Panc1 (cell line): ENCODE measurements around the gene DNAJB7.

Source experiments
- CTCF ChIP-seq: fragments of 450-650 bp; IDR thresholded peaks from 2 replicates; pipeline ENCODE4 v1.5.1; 2017; ENCODE audit warnings: mild to moderate bottlenecking
- POLR2AphosphoS5 ChIP-seq: IDR thresholded peaks from 2 replicates; pipeline ENCODE4 v1.6.1; 2012; ENCODE audit warnings: mild to moderate bottlenecking, low read depth, low read length, moderate library complexity
- REST ChIP-seq, 2 experiments: IDR thresholded peaks; 2 replicates each; pipeline ENCODE4 v1.6.1; 2011 to 2012; ENCODE audit warnings: low read depth in 2 of 2, control low read depth in 1 of 2, low read length in 1 of 2, mild to moderate bottlenecking in 1 of 2, moderate library complexity in 1 of 2; ENCODE audit not compliant: insufficient read depth in 1 of 2
- TCF7L2 ChIP-seq: IDR thresholded peaks from 2 replicates; pipeline ENCODE4 v1.6.1; 2011; ENCODE audit warnings: mild to moderate bottlenecking, low read depth, low read length, inconsistent platforms

DNA sequence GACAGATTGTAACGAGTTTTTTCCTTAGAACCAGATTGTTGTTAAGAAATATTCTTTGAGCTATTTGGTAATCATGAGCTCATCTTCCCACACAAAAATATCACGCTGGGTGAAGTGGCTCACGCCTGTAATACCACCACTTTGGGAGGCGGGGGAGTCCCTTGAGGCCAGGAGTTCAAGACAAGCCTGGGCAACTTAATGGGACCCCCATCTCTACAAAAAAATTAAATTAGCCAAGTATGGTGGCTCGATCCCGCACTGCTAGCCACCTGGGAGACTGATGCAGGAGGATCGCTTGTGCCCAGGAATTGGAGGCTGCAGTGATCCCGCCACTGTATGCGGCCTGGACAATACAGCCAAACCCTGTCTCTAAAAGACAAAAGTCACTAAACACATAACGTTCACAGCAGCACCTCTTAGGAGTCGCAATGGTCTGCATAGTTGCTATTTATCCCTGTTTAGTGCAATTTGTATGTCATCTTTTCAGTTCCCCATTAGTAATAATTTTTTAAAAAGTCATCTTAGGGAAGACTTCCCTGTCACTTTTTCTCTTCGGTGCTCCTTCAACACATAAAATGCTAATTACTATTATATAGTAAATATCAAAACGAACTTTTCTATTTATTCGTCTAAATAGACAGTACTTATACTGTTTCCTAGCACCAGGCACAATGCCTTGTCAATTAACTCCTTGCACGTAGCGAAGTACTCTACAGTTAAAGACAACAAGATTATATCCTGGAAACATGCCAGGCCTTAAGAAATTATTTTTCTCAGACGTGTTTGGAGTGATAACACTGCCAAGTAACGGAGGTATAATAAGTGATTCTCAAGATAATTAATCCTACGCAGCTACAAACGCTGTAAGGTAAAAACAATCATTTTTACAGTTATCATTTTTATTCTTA lies 6.6 kb downstream of the DNAJB7 start:
- TF ChIP-seq CTCF, result no peak
- TF ChIP-seq POLR2AphosphoS5, result no peak
- no peak for TF ChIP-seq REST (IDR thresholded peaks at IDR 0.05; ENCODE audit: insufficient read depth in 1 of 2, low read depth in 2 of 2, low read length in 1 of 2)
- TF ChIP-seq TCF7L2, result no peak
